Hematopoietic multipotent progenitor cell treated with erythropoietin and hydrocortisone succinate and interleukin-3 and kit ligand, for 8 days (in vitro differentiated cells): Measurements from ENCODE around the gene STARD13.
"Not testable (repeated sequence)": the region's sequence is repeated elsewhere in the genome, so short reads cannot be mapped to it uniquely, and the experiment has no call there.

Source experiments
- DNase-seq: peaks from one replicate; pipeline ENCODE4 v3.0.0-alpha.2; 2015

The STARD13 gene

DNA sequence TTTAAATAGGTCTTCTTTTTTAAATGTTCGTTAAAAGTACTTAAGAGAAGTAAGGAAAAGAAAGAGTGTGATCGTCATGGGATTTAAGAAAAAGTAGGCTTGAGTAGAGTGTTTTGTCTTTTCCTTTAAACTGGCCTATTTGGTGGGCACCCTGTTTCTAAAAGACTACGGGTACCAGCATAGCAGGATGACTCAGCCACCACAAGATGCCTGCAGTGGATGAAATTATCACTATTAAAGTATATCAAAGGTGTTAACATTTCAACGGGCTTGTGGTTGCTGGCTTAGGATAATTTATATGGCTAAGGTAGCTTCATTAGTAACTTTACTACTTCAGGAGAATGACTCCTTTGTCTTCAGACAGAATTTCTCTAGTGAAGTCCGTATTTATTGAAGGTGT is 112.6 kb downstream of the STARD13 start:
- DNase-seq: no peak

DNA sequence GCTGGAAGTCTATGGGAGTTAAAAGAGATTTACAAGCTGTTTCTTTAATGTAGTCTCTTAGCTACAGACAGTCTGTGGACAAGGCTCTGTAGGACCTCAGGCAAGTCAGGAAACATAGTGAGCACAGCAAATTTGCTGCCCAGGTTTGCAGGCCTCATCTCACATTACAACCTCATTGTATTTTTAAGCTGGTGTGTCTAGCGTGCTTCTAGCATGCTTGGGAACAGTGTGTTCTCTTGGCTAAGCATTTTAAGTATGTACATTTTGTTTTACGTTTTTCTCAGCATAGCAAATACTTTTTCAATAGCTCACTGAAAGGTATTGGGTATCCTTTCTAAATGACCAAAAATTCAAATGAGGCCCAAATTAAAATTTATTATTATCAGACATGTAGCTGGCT is 113.2 kb downstream of the STARD13 start:
- no peak for DNase-seq

DNA sequence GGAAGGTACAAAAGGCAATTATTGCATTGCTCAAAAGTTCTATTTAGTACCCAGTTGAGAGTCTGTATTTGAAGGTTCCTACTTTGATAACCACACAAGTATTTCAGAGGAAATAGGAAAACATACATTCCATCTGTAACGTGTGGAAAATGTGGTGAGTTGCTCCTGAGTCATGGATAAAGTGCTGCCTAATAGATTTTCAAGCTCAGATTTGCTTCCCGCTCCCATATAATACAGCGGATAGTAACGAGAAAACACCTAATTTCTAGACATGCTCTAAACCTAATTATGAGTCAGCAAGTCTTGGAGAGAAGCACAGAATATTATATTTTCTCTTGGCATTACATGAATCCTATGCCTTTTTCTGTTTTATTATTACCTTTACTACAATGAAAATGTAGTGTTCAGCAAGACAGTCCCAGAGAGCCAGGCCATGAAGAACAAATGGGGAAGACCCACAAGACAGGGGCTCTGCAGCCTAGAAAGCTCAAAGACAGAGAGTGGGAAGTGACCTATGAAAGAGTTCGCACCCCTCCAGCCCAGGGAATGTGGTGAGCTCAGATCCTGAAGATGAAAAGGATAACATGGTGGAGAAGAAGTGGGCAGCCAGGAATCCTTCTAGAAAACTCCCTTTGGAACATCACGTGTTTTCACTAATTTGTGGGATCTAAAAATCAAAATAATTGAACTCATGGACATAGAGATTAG is 116.1 kb downstream of the STARD13 start:
- no peak for DNase-seq

DNA sequence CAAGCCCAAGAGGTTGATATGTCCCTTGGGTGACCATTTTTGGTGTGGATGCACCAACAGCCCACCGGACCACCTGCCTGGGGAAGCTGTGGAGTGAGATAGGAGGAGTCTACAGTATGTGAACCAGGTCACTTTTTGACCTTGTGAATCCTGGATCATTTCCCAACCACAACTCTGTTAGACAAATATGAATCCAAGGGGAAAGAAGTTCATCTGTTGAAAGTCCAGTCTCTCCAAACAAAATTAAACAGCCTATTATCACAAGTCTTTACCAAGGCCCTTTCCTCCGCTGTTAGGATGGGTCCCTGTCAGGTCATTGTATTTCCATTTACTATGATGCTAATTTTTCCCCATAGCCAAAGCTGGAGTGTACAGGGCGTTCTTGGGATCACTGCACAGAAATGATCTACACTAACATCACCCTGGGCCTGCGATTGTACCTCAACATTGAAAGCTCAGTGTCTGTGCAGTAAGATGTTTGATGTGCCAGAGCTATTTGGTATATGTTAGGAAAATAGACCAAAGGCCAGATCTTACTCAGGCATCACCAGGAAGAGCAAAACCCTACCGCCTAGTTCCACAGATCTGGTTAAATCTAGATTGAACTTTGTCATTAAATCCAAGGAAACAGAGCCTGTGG is 117.1 kb downstream of the STARD13 start:
- DNase-seq: no peak

DNA sequence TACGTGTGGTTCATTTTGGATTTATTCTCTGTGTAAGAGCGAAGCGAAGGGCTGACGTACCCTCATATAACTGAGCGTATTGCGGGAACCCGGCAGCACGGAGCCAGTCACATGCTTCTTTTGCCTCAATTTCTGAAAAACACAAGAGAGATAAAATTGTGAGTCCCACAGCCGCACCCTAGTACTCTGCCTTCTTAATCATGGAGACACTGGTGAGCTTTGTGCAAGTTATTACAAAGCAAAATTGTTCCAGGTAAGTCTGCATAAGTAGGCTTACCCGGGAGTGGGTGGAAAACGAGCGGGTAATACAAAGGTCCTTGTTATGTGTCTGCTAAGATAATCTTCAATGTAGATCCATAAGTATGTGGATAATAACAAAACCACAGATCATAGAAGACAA is 118.1 kb downstream of the STARD13 start:
- no peak for DNase-seq

DNA sequence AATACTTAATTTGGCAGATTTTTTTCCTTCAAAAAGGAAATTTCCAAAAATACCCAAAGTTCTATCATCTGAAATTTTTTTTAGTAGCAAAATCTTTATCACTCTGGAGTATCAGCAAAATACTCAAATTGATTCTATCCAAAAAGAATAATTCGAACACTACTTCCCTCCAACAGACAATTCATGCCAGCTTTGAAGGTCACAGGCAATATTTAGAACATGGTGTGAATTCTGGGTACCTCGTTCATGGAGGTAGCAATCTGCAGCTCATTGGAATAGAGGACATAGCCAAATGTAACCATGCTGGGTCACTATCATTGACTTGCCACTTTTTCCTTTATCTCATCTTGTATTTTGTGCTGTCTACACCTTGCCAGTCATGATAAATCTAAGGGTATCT is 119.8 kb downstream of the STARD13 start:
- DNase-seq: no peak

DNA sequence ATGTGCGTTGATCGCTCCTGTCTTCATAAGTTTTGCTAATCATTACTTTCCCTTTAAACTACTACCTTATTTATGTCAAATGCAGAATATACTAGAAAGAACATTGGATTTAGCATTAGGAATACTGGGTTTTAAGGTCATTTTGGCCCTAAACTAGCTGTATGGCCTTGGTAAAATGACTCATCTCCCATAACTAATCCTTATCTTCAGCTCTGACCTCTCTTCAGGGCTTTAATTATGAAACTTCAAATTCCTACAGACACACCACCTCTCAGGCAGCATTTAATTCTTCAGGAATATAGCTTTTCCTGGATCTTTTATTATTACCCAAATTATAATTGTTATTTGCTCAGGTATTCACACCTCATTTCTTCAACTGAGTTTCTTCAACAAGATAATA is 121.2 kb downstream of the STARD13 start:
- no peak for DNase-seq

DNA sequence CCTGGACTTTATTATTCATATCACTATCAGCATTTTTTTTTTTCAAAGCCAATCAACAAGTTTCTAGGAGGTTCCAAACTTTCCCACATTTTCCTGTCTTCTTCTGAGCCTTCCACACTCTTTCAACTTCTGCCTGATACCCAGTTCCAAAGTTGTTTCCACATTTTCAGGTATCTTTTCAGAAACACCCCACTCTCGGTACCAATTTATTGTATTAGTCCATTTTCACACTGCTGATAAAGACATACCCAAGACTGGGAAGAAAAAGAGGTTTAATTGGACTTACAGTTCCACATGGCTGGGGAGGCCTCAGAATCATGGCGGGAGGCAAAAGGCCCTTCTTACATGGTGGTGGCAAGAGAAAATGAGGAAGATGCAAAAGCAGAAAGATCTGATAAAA is 122.8 kb downstream of the STARD13 start:
- not testable (repeated sequence) for DNase-seq

DNA sequence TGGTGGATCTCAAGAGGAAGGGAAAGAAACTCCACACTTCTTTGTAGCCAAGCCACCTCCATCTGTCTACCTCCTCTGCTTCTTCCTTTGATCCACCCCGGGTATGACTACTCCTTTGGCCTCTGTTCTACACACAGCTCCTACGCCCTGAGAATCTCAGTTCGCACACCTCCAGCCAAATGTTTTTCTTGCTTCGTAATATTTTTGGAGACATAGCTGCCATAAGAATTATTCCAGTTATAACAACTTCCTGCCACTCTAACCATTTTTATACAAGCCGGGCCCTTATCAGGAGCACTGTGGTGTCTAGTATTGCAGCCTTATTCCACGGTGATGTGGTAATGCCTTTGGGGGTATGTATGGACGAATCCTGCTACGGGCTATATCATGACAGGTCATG is 126.7 kb downstream of the STARD13 start:
- no peak for DNase-seq

DNA sequence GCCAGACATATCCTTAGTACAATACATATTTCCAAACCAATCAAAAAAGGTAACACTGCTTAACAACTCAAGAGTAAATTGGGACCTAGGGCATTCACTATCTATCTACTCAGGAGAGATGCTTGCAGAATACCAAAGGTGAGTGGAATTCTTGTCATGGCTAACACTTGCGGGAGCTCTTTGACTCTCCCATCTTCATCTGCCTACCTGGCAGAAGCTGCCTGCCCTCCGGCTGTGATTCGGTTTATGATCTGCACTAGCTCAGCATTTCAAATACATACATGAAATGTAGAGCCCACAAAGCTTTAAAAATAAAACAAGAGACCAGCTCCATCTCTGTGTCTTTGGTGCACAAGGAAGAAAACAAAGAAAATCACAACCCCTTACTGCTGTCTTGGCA is 127.3 kb downstream of the STARD13 start:
- DNase-seq: no peak

DNA sequence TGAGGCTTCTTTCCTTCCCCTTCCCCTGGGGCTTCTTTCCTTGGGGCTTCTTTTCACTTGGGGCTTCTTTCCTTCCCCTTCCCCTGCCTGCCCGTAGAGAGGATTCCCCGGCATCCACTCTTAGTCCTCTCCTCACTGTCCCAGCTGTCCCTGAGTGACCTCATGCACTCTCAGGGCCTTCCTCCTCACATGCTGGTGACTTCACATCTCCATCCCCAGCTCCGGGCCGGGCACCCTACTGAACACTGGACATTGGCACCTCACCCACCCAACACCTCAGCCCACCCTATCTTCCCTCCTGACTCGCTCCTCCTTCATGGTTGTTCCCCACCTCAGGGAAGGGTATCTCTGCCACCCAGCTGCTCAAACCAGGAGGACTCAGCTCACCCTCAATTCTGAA is 130.6 kb downstream of the STARD13 start:
- no peak for DNase-seq

DNA sequence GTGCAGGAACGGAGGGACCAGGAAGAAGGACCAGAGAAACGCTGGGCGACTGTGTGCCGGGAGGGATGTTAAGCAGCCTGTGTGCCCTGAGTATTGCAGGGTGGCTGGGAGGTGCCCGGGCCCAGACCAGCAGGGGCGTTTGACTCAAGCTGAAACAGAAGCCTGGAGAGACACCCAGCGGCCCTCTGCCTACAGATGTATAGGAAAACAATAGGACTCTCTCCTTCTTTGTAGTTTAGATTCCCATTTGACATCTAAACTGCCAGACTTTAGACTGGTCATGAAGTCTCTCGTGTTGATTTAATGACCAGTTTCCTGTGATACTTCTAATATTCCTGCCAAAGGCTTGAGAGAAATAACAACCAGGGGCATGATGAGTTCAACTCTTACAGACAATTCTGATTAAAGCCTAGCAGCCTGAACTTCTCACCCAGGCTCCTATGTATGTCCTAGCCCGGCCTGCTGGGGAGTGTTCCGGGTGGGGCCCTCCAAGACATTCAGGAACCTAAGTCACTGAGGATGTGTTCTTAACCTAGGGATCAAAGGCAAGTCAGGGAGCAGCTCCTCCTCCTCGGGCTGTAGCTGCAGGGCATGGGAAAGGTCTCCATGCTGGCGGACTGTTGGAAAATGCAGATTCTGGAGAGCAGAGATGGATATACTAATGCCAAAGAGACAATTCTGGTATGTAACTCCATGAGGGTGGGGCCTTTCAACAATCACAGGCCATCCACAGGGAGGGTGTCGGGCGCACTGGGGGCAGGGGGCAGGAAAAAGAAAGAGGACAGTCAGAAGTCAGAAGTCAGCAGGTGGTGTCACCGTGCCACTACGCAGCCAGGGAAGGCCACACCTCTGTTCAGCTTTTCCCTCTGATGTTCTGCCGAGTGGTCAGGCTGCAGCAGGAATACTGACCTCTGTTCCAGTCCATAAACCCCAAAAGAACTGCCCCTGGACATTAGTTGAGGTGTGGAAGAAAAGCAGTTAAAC is 131.8 kb downstream of the STARD13 start:
- no peak for DNase-seq

DNA sequence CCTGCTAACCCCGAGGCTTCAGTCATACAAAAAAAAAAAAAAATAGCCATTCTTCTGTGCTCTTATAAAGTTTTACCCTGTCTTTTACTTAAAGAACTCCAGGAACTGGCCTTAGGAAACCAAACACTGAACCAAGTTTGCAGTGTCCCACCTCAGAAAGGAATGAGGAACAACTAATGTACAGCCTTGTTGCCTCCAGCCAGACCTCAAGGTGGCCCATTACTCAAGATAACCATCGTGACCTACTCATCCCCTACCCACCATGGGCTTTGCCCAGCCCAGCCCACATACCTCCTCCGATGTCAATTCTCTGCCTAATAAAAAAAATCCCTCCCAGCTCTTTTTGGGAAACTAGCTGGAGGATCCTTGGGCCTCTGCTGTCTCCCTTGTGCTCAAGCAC is 133.2 kb downstream of the STARD13 start:
- DNase-seq: no peak

DNA sequence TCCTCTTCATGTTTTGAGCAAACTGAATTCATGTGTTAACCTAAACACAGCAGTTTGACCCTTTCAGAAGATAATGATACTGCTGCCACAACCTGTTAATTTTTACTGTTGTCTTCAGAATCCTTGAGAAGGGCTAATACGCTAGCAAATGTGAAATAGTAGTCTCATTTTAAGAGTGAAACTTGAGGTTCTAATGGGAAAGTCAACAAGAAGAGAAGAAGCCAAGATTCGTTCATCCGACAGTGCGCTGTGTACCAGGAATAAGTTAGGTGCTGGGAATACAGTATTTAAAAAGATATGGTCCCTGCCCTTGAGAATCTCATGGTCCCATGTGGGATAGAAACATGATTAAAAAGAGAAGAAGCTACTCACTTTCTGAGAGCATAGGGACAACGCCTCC is 134.9 kb downstream of the STARD13 start:
- no peak for DNase-seq

DNA sequence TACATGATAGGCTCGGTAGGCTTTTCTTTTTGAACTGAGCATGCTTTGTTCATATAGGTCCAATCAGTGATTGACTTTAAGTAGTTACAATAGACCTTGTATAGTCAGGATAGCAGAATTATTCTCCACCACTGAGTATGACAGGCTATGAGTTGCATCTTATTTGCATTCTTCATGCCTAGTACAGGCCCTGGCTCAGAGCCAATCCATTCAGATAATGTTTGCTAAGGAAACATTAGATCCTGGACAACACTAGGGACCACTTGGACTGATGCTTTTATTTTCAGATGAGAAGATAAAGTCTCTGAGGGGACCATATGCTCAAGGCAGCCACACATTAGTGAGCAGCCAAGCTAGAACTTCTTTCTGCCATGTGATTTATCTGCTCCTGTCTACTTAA is 135.4 kb downstream of the STARD13 start:
- DNase-seq: no peak

DNA sequence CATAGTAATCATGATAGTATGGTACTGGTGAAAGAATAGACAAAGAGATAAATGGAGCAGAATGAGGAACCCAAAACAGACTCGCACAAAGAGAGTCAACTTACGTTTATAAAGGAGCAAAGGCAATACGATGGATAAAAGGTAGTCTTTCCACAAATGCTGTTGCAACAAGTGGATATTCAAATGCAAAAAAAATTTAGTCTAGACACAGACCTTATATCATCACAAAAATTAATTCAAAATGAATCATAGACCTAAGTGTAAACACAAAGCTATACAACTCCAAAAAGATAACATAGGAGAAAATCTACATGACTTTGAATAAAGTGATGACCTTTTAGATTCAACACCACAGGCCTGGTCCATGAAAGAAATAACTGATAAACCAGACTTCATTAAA is 137.7 kb downstream of the STARD13 start:
- DNase-seq: no peak

DNA sequence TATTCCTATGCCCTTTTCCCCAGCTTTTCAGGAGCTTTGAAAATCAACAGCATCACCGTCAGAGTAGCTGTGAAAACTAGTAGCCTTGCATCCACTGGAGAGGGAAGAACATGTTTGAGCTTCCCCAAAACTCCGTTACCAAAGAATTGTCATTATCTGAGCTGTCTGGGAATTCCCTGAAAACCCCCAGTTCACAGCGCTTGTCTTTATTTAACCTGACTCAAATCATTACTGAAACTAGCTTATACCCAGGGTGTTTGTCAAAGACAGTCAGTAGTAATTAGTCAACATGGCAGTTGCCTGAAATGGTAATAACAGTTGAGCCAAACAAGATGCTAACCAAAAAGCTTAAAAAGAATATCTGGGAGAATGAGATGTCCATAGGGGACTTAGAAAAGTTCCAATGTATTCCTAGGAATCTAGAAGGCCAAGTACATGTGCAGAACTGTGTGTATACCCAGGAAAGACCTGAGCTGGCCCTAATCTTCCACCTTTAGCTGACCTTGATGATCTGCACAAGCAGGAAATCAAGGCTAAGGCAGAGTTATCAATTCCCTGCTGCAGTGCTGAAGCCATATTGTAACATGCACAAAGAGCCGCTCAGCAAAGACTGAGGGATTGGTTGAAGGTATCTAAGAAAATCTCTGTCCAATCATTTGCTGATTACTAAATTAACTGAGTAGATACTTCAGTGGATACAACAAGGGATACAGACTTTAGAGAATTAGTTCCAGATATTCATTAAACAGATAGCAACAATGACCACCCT is 138.5 kb downstream of the STARD13 start:
- no peak for DNase-seq

DNA sequence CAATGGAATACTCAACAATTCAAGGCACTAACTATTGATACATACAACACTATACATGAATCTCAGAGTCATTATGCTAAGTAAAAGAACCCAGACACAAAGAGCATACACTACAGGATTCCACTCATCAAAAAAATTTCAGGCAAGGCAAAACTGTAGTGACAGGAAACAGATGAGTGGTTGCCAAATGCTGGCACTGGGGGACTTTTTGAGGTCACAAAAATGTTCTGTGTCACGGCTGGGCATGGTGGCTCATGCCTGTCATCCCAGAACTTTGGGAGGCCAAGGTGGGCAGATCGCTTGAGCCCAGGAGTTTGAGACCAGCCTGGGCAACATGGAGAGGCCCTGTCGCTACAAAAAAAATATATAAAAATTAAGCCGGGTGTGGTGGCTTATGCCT is 139.9 kb downstream of the STARD13 start:
- no peak for DNase-seq

DNA sequence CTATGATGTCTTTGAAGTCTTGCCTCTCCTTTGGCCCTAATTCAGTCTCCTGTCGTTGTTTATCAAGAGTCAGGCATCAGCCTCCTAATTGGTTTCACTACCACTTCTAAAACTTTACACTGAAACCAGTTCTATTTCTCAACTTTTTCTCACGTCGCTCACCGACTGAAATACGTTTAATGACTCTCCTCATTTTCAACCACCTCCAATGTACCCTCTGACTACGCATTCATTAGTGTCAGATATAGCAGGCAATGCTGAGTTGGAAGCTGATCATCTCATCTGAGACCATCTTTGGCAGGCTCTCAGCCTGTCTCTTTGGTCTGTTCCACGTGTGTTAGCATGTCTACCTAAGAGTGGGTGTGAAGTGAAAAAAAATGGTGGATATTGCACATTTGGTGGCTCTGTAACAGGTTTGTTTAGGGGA is 141.2 kb downstream of the STARD13 start:
- no peak for DNase-seq

DNA sequence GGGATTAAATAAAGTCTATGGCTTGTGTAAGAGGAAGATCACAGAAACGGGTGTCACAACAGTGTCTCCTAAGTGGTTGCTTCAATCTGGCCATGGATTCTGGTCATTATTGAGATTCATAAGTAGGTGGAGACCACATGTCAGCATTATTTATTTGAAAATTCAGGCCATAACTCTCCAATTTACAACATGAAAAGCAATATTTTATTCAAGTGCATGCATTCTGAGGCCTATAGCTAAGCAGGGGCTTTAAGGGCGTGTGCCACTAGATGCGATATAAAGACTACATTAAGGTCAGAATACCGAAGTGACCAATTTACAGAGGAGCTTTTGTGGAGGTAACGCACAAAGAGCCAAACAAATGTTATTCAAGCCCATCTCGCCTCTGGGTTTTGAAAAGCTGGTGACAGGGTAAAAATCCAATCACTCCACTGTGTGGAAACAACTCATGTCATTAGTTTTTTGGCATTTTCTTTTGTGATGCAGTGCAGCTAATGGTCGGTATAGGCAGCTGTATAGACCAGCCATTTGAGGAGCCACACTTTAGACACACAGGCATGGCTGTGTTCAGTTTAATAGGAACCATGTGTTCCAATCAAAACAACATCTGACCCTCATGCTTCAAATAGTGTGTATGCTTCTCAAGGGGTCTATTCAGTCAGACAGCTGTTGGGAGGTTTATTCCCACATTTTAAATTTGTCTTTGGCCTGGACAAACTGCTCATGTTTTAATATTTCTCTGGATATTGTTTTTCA is 145.6 kb downstream of the STARD13 start:
- no peak for DNase-seq

DNA sequence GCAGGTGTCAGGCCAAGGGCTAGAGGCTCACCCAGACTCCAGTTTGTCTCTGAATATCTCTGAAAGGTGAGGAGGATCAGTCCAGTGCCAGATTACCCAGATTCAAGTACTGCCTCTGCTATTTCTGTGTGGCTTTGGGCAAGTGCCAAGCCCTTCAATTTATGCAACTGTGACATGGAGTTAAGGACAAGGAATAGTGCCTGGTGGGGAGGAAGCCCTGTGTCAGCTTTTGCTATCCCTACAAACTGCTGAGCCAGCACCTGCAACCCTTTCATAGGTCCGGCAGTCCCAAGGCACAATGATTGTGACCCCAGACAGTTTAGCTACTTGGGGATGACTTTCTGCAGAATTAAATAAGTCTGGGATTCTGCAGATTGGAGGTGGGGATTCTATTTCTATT is 146.4 kb downstream of the STARD13 start:
- no peak for DNase-seq

DNA sequence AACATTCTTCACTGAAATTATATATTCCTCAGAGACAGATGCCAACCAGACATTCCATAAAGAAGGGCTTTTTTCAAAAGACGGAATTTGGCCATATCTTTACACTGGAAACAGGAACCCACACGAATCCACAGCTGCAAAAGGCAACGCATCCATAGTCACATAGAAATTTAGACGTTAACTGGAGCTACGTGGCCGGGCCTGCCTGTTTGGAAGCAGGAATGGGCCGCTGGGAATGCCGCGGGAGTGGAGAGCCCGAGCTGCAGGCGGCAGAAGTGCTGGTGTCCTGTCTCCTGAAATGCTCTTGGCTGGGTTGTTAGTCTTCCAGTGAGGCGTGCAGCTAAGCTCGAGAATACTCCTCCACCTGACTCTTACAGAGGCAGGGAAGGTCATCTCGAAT is 147.1 kb downstream of the STARD13 start:
- DNase-seq: no peak
